Measurements from ENCODE around the gene MAGI2.

MAGI2 gene

DNA sequence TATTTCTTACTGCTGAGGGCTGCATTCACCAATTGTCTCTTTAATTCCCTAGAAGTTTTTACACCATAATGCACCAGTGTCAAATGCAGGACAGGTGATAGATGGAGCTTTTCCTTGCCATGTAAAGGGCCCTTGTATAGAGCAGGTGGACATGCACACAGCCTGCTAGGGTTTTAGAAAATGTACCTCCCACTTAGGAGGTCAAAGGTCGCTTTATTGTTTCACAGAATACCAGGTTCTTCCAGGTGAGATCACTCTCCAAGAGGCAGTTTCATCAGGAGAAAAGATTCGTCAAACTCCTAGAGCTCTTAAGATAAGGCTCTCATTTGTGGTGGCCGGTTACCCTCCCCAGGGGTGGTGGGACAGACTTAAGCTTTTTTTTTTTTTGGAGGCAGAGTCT lies 1439.1 kb downstream of the MAGI2 start:
- no peaks in the 10 kb centered on the region for H3K9me2 ChIP-seq (replicated peaks; ENCODE audit: control insufficient read depth, low read length)
- no peaks in the 10 kb centered on the region for H3K36me3 ChIP-seq (ENCODE audit: control insufficient read depth, low read length)
- TF ChIP-seq, protein P1, sequence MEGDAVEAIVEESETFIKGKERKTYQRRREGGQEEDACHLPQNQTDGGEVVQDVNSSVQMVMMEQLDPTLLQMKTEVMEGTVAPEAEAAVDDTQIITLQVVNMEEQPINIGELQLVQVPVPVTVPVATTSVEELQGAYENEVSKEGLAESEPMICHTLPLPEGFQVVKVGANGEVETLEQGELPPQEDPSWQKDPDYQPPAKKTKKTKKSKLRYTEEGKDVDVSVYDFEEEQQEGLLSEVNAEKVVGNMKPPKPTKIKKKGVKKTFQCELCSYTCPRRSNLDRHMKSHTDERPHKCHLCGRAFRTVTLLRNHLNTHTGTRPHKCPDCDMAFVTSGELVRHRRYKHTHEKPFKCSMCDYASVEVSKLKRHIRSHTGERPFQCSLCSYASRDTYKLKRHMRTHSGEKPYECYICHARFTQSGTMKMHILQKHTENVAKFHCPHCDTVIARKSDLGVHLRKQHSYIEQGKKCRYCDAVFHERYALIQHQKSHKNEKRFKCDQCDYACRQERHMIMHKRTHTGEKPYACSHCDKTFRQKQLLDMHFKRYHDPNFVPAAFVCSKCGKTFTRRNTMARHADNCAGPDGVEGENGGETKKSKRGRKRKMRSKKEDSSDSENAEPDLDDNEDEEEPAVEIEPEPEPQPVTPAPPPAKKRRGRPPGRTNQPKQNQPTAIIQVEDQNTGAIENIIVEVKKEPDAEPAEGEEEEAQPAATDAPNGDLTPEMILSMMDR (IDR thresholded peaks at IDR 0.05; ENCODE audit: low read depth, low read length, poor library complexity, severe bottlenecking) = no peak

DNA sequence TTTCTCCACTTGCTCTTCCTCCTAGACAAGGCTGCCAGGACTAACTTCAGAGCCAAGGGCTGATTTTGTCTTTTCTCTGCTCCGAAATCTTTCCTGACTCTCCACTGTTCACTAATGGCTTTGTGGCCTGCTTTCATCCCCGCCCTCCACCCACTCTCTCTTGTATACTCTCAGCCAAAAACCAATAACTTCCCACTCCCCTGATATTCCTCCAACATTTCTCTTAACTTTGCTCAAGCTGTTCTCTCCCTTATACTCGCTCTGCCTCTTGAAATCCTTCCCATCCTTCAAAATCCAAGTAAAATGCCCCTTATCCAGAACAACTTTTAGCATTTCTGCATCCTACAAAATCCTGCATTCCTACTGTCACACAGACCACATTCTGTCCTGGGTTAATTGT lies 1440.1 kb downstream of the MAGI2 start:
- H4K20me1 ChIP-seq (ENCODE audit: control insufficient read depth, insufficient read depth, low read depth, low read length) = no peaks in the 10 kb centered on the region
- H3F3A ChIP-seq (ENCODE audit: control insufficient read depth, insufficient read depth) = peaks cover 9% of the 10 kb centered on the region
- peaks cover 15% of the 10 kb centered on the region for H3K27me3 ChIP-seq (ENCODE audit: control insufficient read depth, low read length)
- no peaks in the 10 kb centered on the region for H3K36me3 ChIP-seq (ENCODE audit: control insufficient read depth, low read length)
- H3K4me3 ChIP-seq (ENCODE audit: low read length) = no peak overlapping the region
- H3K79me2 ChIP-seq (ENCODE audit: control insufficient read depth, low read length) = no peaks in the 10 kb centered on the region
- no peaks in the 10 kb centered on the region for H3K9me2 ChIP-seq (replicated peaks; ENCODE audit: control insufficient read depth, low read length)
- H3K9me3 ChIP-seq (ENCODE audit: control insufficient read depth, insufficient read depth, low read length) = no peaks in the 10 kb centered on the region
- no peak overlapping the region for H3K4me2 ChIP-seq (ENCODE audit: low read length)
- H3K27ac ChIP-seq (ENCODE audit: low read depth, low read length) = no peak overlapping the region
- H3K4me1 ChIP-seq (ENCODE audit: control insufficient read depth, low read length) = no peaks in the 10 kb centered on the region
- TF ChIP-seq, protein P1 (IDR thresholded peaks at IDR 0.05; ENCODE audit: low read depth, low read length, poor library complexity, severe bottlenecking) = no peak

More for the DNA sequence above, 1439.1 kb downstream of the MAGI2 start:
- Histone ChIP-seq H3K4me3 (ENCODE audit: low read length) (no peak overlapping the region), H3K27ac (ENCODE audit: low read depth, low read length) (no peak overlapping the region), H3K4me1 (ENCODE audit: control insufficient read depth, low read length) (peaks cover 7% of the 10 kb centered on the region), H3K79me2 (ENCODE audit: control insufficient read depth, low read length) (no peaks in the 10 kb centered on the region), H3F3A (ENCODE audit: control insufficient read depth, insufficient read depth) (peaks cover 10% of the 10 kb centered on the region), H4K20me1 (ENCODE audit: control insufficient read depth, insufficient read depth, low read depth, low read length) (no peaks in the 10 kb centered on the region), H3K27me3 (ENCODE audit: control insufficient read depth, low read length) (peaks cover 23% of the 10 kb centered on the region), H3K9me3 (ENCODE audit: control insufficient read depth, insufficient read depth, low read length) (no peaks in the 10 kb centered on the region), H3K4me2 (ENCODE audit: low read length) (no peak overlapping the region)

DNA sequence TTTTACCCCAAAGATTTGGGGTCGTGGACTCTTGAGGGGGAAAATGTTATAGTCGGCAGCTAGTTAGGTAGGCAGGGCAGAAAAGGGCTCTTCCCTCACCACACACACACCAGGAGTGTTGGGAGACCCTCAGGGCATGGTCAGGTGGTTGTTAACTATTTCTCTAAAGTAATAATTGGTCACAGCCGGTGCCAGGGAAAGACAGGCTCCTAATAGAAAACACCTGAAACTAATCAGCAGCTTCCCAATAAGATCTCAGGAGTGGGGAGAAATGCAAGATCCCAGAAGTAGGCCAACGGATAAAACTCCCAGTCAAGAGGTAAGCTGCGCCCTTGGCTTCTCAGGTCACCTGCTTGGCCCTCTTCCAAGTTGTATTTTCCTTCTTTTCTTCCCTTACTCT lies 1441.8 kb downstream of the MAGI2 start:
- no peaks in the 10 kb centered on the region for H4K20me1 ChIP-seq (ENCODE audit: control insufficient read depth, insufficient read depth, low read depth, low read length)
- H3K4me1 ChIP-seq (ENCODE audit: control insufficient read depth, low read length) = no peaks in the 10 kb centered on the region
- H3K9me2 ChIP-seq (replicated peaks; ENCODE audit: control insufficient read depth, low read length) = no peaks in the 10 kb centered on the region
- H3K36me3 ChIP-seq (ENCODE audit: control insufficient read depth, low read length) = no peaks in the 10 kb centered on the region
- TF ChIP-seq, protein P1 (IDR thresholded peaks at IDR 0.05; ENCODE audit: low read depth, low read length, poor library complexity, severe bottlenecking) = no peak
- no peak for TF ChIP-seq EZH2phosphoT487 (IDR thresholded peaks at IDR 0.05; ENCODE audit: borderline replicate concordance, low read length)
- no peak overlapping the region for H3K4me3 ChIP-seq (ENCODE audit: low read length)
- H3K27me3 ChIP-seq (ENCODE audit: control insufficient read depth, low read length) = peaks cover 9% of the 10 kb centered on the region
- no peaks in the 10 kb centered on the region for H3K9me3 ChIP-seq (ENCODE audit: control insufficient read depth, insufficient read depth, low read length)
- H3K4me2 ChIP-seq (ENCODE audit: low read length) = no peak overlapping the region
- H3K27ac ChIP-seq (ENCODE audit: low read depth, low read length) = no peak overlapping the region
- no peaks in the 10 kb centered on the region for H3K79me2 ChIP-seq (ENCODE audit: control insufficient read depth, low read length)
- no peaks in the 10 kb centered on the region for H3F3A ChIP-seq (ENCODE audit: control insufficient read depth, insufficient read depth)

DNA sequence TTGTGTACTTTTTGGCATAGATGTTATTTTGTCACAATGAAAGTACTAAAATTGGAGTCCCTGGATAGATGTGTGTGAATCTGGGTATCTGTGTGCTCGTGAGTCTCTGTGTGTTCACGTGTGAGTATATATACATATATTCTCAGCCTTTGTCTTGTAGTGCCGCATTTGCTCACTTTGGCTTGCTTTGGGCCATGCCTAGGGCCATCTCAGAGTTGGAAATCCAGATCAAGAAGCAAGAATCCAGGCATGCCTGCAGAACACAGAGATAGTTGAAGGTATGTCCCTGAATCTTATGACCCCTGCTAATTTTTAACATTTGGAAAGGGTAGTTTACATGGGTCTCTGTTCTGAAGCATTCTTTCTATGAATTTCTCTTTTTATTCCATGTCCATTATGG lies 1446.2 kb downstream of the MAGI2 start:
- H3K9me3 ChIP-seq (ENCODE audit: control insufficient read depth, insufficient read depth, low read length) = no peaks in the 10 kb centered on the region
- TF ChIP-seq EZH2phosphoT487 (IDR thresholded peaks at IDR 0.05; ENCODE audit: borderline replicate concordance, low read length) = no peak
- TF ChIP-seq, protein P1 (IDR thresholded peaks at IDR 0.05; ENCODE audit: low read depth, low read length, poor library complexity, severe bottlenecking) = no peak
- no peaks in the 10 kb centered on the region for H3K36me3 ChIP-seq (ENCODE audit: control insufficient read depth, low read length)
- no peaks in the 10 kb centered on the region for H3K9me2 ChIP-seq (replicated peaks; ENCODE audit: control insufficient read depth, low read length)
- no peaks in the 10 kb centered on the region for H3K79me2 ChIP-seq (ENCODE audit: control insufficient read depth, low read length)
- no peaks in the 10 kb centered on the region for H3K4me1 ChIP-seq (ENCODE audit: control insufficient read depth, low read length)
- no peak overlapping the region for H3K27ac ChIP-seq (ENCODE audit: low read depth, low read length)
- no peak overlapping the region for H3K4me2 ChIP-seq (ENCODE audit: low read length)
- H3K27me3 ChIP-seq (ENCODE audit: control insufficient read depth, low read length) = peaks cover 6% of the 10 kb centered on the region
- no peak overlapping the region for H3K4me3 ChIP-seq (ENCODE audit: low read length)
- H4K20me1 ChIP-seq (ENCODE audit: control insufficient read depth, insufficient read depth, low read depth, low read length) = no peaks in the 10 kb centered on the region
- H3F3A ChIP-seq (ENCODE audit: control insufficient read depth, insufficient read depth) = no peaks in the 10 kb centered on the region
